Measurements from ENCODE around the gene PRMT2. TPM values are rescaled to one million over a fixed set of nuclear protein-coding genes. Genes with fewer than 3 reads are reported as not detected.

The PRMT2 gene
- total and polyA plus RNA-seq, 8 donors: 17.9 to 56.9 (median 26.8) TPM

DNA sequence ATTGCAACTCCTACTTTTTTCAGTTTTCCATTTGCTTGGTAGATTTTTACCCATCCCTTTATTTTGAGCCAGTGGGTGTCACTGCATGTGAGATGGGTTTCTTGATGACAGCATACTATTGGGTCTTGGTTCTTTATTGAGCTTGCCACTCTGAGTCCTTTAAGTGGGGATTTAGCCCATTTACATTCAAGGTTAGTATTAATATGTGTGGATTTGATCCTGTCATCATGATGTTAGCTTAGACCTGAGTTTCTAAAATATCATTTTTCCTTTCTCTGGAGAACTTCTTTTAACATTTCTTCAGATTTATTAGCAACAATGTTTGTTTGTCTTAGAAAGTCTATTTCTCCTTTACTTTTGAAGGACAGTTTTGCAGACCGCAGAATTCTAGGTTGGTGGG lies 18.8 kb upstream of the PRMT2 start:
- DNase-seq: no peak
- Histone ChIP-seq H3K4me3 (no peak overlapping the region), H3K4me1 (peaks cover 0 to 2% (median 0%) of the 10 kb centered on the region in 3 donors), H3K9me3 (no peaks in the 10 kb centered on the region), H3K27ac (no peak overlapping the region), H3K36me3 (no peaks in the 10 kb centered on the region), H3K27me3 (peaks cover 0 to 4% (median 0%) of the 10 kb centered on the region in 4 donors)
- TF ChIP-seq, protein P1, sequence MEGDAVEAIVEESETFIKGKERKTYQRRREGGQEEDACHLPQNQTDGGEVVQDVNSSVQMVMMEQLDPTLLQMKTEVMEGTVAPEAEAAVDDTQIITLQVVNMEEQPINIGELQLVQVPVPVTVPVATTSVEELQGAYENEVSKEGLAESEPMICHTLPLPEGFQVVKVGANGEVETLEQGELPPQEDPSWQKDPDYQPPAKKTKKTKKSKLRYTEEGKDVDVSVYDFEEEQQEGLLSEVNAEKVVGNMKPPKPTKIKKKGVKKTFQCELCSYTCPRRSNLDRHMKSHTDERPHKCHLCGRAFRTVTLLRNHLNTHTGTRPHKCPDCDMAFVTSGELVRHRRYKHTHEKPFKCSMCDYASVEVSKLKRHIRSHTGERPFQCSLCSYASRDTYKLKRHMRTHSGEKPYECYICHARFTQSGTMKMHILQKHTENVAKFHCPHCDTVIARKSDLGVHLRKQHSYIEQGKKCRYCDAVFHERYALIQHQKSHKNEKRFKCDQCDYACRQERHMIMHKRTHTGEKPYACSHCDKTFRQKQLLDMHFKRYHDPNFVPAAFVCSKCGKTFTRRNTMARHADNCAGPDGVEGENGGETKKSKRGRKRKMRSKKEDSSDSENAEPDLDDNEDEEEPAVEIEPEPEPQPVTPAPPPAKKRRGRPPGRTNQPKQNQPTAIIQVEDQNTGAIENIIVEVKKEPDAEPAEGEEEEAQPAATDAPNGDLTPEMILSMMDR (IDR thresholded peaks at IDR 0.05): no peak
- ATAC-seq: no peak
- no peak for FAIRE-seq
- 89 to 90% methylated on average over 1 of the region's 1 CpG for WGBS, 2 donors
- intact Hi-C loops (cut with DNase I): no loop called here

DNA sequence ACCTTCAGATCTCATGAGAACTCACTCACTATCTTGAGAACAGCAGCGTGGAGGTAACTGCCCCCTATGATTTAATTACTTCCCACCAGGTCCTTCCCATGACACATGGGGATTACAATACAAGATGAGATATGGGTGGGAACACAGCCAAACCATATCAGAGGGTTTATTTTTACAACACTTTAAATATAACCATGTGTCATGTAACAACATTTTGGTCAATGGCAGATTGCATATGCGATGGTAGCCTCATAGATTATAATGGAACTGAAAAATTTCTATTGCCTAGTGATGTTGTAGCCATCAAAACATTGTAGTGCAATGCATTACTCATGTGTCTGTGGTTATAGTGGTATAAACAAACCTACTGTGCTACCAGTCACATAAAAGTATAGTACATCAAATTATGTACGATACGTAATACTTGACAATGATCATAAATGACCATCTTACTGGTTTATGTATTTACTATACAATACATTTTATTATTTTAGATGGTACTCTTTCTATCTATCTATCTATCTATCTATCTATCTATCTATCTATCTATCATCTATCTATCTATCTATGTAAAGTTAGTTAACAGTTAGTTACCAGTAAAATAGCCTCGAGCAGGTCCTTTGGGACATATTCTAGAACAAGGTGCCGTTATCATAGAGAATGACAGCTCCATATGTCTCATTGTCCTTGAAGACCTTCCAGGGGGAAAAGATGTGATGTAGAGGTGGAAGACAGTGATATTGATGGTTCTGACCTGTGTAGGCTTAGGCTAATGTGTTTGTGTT lies 18.0 kb upstream of the PRMT2 start:
- Histone ChIP-seq H3K36me3 (no peaks in the 10 kb centered on the region), H3K27me3 (peaks cover 0 to 4% (median 0%) of the 10 kb centered on the region in 4 donors), H3K27ac (no peak overlapping the region), H3K9me3 (no peaks in the 10 kb centered on the region), H3K4me3 (no peak overlapping the region), H3K4me1 (peaks cover 0 to 3% (median 0%) of the 10 kb centered on the region in 3 donors)
- ATAC-seq (no peak), DNase-seq (no peak), FAIRE-seq (no peak)
- TF ChIP-seq, protein P1 (IDR thresholded peaks at IDR 0.05): no peak
- intact Hi-C loops (cut with DNase I): no loop called here
- WGBS, 2 donors: 74 to 83% methylated on average over 6 of the region's 6 CpGs

DNA sequence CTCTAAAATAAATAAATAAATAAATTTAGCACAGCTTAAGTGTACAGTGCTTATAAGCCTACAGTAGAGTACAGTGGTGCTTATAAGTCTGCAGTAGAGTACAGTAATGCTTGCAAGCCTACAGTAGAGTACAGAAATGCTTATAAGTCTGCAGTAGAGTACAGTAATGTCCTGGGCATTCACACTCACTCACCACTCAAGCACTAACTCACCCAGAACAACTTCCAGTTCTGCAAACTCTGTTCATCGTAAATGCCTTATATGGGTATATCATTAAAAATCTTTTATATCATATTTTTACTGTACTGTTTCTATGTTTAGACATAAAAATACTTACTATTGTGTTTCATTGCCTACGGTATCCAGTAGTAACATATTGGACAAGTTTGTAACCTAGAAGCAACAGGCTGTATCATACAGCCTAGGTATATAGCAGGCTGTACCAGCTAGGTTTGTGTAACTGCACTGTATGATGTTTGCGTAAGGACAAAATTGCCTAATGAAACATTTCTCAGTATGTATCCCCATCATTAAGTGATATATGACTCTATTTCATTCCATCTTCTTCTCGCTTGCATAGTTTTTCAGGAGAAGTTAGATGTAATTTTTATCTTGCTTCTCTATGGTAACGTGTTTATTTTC lies 16.6 kb upstream of the PRMT2 start:
- Histone ChIP-seq H3K4me1 (peaks cover 0 to 3% (median 0%) of the 10 kb centered on the region in 3 donors), H3K27ac (no peak overlapping the region), H3K27me3 (peaks cover 0 to 4% (median 0%) of the 10 kb centered on the region in 4 donors), H3K4me3 (no peak overlapping the region), H3K9me3 (no peaks in the 10 kb centered on the region), H3K36me3 (no peaks in the 10 kb centered on the region)
- intact Hi-C loops (cut with DNase I): no loop called here
- DNase-seq: no peak
- no peak for FAIRE-seq
- 82 to 90% methylated on average over 5 of the region's 5 CpGs for WGBS, 2 donors
- no peak for ATAC-seq
- TF ChIP-seq, protein P1 (IDR thresholded peaks at IDR 0.05): no peak

DNA sequence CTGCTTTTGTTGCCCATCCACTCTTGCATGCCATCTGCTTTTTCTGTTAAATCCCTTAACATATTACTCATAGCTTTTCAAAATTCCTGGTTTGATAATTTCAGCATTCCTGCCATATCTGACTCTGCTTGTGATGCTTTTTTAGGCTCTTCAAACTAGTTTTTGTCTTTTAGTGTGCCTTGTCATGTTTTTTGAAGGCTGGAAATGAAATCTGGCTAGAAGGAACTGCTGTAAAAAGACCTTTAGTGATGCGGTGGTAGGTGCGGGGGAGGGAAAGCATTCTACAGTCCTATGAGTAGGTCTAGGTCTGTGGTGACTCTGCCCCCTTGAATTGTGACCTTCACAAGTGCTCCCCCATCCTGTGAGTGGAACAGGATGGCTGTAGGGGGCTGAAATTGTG lies 15.6 kb upstream of the PRMT2 start:
- TF ChIP-seq, protein P1 (IDR thresholded peaks at IDR 0.05): no peak
- H3K27me3 ChIP-seq: peaks cover 0 to 4% (median 0%) of the 10 kb centered on the region in 4 donors
- WGBS, 2 donors: 78 to 85% methylated on average over 2 of the region's 2 CpGs
- ATAC-seq (no peak), DNase-seq (no peak), FAIRE-seq (no peak)
- H3K4me3 ChIP-seq: no peak overlapping the region
- H3K36me3 ChIP-seq: no peaks in the 10 kb centered on the region
- intact Hi-C loops (cut with DNase I): no loop called here
- H3K9me3 ChIP-seq: no peaks in the 10 kb centered on the region
- no peak overlapping the region for H3K27ac ChIP-seq
- H3K4me1 ChIP-seq: peaks cover 0 to 3% (median 0%) of the 10 kb centered on the region in 3 donors

All from pancreas (tissue), 10 donors.